HepG2 (cell line): ENCODE data around the gene P4HB. TPM values are rescaled to one million over a fixed set of nuclear protein-coding genes. Genes with fewer than 3 reads are reported as not detected.
A peak's percentile ranks its signal among the peaks of the same experiment; 100 is the strongest.

ENCODE experiments used
- AFF4 ChIP-seq: sonication (generic); formaldehyde crosslinking; IDR thresholded peaks from 2 replicates; pipeline ENCODE4 v1.4.0; 2020; ENCODE audit warnings: missing genetic modification reagents
- BRD4 ChIP-seq: sonication (generic); formaldehyde crosslinking; IDR thresholded peaks from 2 replicates; pipeline ENCODE4 v1.4.0; 2020; ENCODE audit warnings: missing genetic modification reagents
- CHD4 ChIP-seq: fragments of 200-600 bp; sonication (generic); IDR thresholded peaks from 2 replicates; pipeline ENCODE4 v1.7.0; 2017; ENCODE audit warnings: mild to moderate bottlenecking, low read length, borderline replicate concordance
- ETV5 ChIP-seq: IDR thresholded peaks from 2 replicates; pipeline ENCODE4 v1.6.1; 2018; ENCODE audit warnings: missing biosample characterization, missing genetic modification reagents, inconsistent platforms, borderline replicate concordance
- FOXC1 ChIP-seq: sonication (generic); formaldehyde crosslinking; IDR thresholded peaks from 2 replicates; pipeline ENCODE4 v1.8.0; 2022; ENCODE audit warnings: mild to moderate bottlenecking, missing genetic modification reagents, borderline replicate concordance
- KDM5A ChIP-seq: fragments of 200-600 bp; sonication (generic); IDR thresholded peaks from 2 replicates; pipeline ENCODE4 v1.7.0; 2018; ENCODE audit warnings: antibody characterized with exemption, mild to moderate bottlenecking, low read length, borderline replicate concordance
- KDM6A ChIP-seq: IDR thresholded peaks from 2 replicates; pipeline ENCODE4 v1.6.1; 2016; ENCODE audit warnings: low read depth
- MAF1 ChIP-seq: sonication (generic); formaldehyde crosslinking; IDR thresholded peaks from 2 replicates; pipeline ENCODE4 v1.5.0; 2020; ENCODE audit warnings: missing genetic modification reagents, borderline replicate concordance
- MAZ ChIP-seq, 2 experiments: sonication (generic) in 1 of 2; formaldehyde crosslinking in 1 of 2; IDR thresholded peaks; 2 replicates each; pipeline versions ENCODE4 v1.5.0 to v1.6.1; 2012 to 2020; ENCODE audit warnings: low read depth in 2 of 2, mild to moderate bottlenecking in 2 of 2, borderline replicate concordance in 1 of 2, improper control_type of control experiment in 1 of 2, low read length in 1 of 2, missing genetic modification reagents in 1 of 2, moderate library complexity in 1 of 2
- MBD4 ChIP-seq: IDR thresholded peaks from 2 replicates; pipeline ENCODE4 v1.6.1; 2012; ENCODE audit warnings: low read length, inconsistent platforms, borderline replicate concordance
- MEIS1 ChIP-seq: sonication (generic); formaldehyde crosslinking; IDR thresholded peaks from 2 replicates; pipeline ENCODE4 v1.9.0; 2021; ENCODE audit warnings: mild to moderate bottlenecking, missing genetic modification reagents, moderate library complexity, borderline replicate concordance
- ZBTB10 ChIP-seq: sonication (generic); formaldehyde crosslinking; IDR thresholded peaks from 2 replicates; pipeline ENCODE4 v1.4.0; 2020; ENCODE audit warnings: missing genetic modification reagents, borderline replicate concordance
- ZNF12 ChIP-seq: sonication (generic); formaldehyde crosslinking; IDR thresholded peaks from 2 replicates; pipeline ENCODE4 v1.5.0; 2020; ENCODE audit warnings: missing genetic modification reagents
- ZNF644 ChIP-seq: IDR thresholded peaks from 2 replicates; pipeline ENCODE4 v1.6.1; 2016; ENCODE audit warnings: low read depth
- polyA plus RNA-seq, 8 experiments: library from polyadenylated mRNA; depleted of rRNA in 3 of 8; stranded (reverse) in 7 of 8; unstranded in 1 of 8; fragments of >200 nt; fragmentation: Illumina TruSeq in 4 of 8; extraction: Trizol in 4 of 8; gene quantifications; 2 replicates each; pipeline versions ENCODE4 v1.2.1 to v1.2.3, GENCODE V29; 2011 to 2016; ENCODE audit warnings: low read depth in 4 of 8, missing spikeins in 1 of 8, mixed read lengths in 1 of 8; ENCODE audit not compliant: insufficient read depth in 1 of 8
- total RNA-seq, 5 experiments: library from RNA; depleted of rRNA; stranded (reverse); fragments of >200 nt; fragmentation: Illumina TruSeq; extraction: Trizol; gene quantifications; 2 replicates each; pipeline ENCODE4 v1.2.3, GENCODE V29; 2016; ENCODE audit warnings: low read depth in 1 of 5
- TF ChIP-seq, protein P1 (sequence below): sonication (generic); formaldehyde crosslinking; conservative IDR thresholded peaks from 2 replicates; pipeline ENCODE4 v1.4.0; 2020; ENCODE audit warnings: missing genetic modification reagents
- TF ChIP-seq, protein P2 (sequence below): sonication (generic); formaldehyde crosslinking; IDR thresholded peaks from 2 replicates; pipeline ENCODE4 v1.4.0; 2020; ENCODE audit warnings: mild to moderate bottlenecking, missing genetic modification reagents

The P4HB gene
- total and polyA plus RNA-seq, 2 of the 13 experiments (the other 11 are each of a cell fraction or from before 2014, with no cell fraction given): 185 to 782 TPM

DNA sequence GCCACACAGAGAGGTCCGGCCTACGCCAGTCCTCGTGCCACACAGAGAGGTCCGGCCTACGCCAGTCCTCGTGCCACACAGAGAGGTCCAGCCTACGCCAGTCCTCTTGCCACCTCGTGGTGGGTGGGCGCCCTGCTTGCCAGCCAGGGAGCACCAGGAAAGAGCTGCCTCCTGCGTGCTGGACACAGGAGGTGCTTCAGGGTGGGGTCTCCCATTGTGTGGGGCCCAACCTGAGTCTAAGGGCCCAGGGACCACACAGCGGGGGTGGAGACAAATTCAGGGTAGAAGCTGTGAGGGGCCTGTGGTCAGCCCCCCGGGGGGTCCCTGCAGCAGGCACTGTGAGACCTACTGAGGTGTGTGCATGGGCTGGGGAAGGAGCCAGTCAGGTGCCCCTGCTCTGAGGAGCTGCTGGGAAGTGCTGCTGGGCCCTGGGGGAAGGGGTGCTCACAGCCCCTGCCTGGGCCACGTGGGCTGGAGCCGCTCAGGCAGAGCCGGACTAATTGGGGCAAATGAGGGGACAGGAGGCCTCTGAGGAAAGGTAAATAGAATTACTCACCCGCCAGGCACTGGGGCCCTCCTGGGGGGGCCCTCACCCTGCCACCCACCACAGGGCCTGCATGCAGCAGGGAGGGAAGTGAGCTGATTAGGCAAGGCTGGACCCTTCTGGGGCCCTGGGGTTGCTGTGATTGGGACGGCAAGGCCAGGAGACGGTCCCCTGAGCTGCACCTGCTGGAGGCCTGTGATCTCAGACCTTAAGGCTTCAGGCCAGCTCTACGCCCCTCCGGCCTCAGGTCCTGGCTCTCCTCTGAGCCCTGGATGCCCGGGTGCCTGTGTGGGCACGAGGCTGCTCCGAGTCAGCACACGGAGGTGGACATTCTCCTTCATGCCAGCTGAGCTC lies 45.3 kb downstream of the P4HB start (continued):
- TF ChIP-seq AFF4: no peak
- no peak for TF ChIP-seq BRD4 (CRISPR knock-in tag)
- TF ChIP-seq MAF1: no peak
- TF ChIP-seq CHD4: no peak
- no peak for TF ChIP-seq MEIS1 (CRISPR knock-in tag)
- no peak; the same call in 1 of the 2 replicates for TF ChIP-seq ZBTB10 (CRISPR knock-in tag)
- TF ChIP-seq, protein P1, sequence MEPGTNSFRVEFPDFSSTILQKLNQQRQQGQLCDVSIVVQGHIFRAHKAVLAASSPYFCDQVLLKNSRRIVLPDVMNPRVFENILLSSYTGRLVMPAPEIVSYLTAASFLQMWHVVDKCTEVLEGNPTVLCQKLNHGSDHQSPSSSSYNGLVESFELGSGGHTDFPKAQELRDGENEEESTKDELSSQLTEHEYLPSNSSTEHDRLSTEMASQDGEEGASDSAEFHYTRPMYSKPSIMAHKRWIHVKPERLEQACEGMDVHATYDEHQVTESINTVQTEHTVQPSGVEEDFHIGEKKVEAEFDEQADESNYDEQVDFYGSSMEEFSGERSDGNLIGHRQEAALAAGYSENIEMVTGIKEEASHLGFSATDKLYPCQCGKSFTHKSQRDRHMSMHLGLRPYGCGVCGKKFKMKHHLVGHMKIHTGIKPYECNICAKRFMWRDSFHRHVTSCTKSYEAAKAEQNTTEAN: 0 out of 2 replicates have a peak, but pooled peaks have one; percentile 58
- no peak for TF ChIP-seq MBD4
- TF ChIP-seq ETV5 (CRISPR knock-in tag): no peak; the same call in 1 of the 2 replicates
- 0 out of 2 replicates have a peak, but pooled peaks have one; percentile 15 for TF ChIP-seq KDM6A (CRISPR knock-in tag)
- TF ChIP-seq, protein P2, sequence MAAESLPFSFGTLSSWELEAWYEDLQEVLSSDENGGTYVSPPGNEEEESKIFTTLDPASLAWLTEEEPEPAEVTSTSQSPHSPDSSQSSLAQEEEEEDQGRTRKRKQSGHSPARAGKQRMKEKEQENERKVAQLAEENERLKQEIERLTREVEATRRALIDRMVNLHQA (CRISPR knock-in tag): no peak
- TF ChIP-seq MAZ (IDR thresholded peaks at IDR 0.05; ENCODE audit: borderline replicate concordance, low read depth, low read length): peak; percentile 50; the same call in 1 of the 2 replicates
- peak; percentile 61; the same call in 1 of the 2 replicates for TF ChIP-seq MAZ (CRISPR knock-in tag; IDR thresholded peaks at IDR 0.05; ENCODE audit: low read depth)
- no peak for TF ChIP-seq ZNF12
- no peak for TF ChIP-seq KDM5A
- no peak for TF ChIP-seq FOXC1
- 0 out of 2 replicates have a peak, but pooled peaks have one; percentile 6 for TF ChIP-seq ZNF644 (CRISPR knock-in tag)
